Erythroblast (primary cell): ENCODE measurements around the gene HMOX1.

Experiments
- GATA1 ChIP-seq: IDR thresholded peaks from 2 replicates; pipeline ENCODE4 v1.6.1; 2011; ENCODE audit warnings: low read depth, mild to moderate bottlenecking, control low read depth, low read length, moderate library complexity
- POLR2A ChIP-seq: IDR thresholded peaks from 2 replicates; pipeline ENCODE4 v1.6.1; 2011; ENCODE audit warnings: mild to moderate bottlenecking, low read length

- TF ChIP-seq POLR2A: no peak
- no peak for TF ChIP-seq GATA1
Measured at GRCh38 chr22:35377735-35378134, 3.2 kb upstream of the HMOX1 start.
